GM12875 (cell line): Measurements from ENCODE around the gene TFDP2.

Source experiments
- H3K4me3 ChIP-seq: one replicate; pipeline ENCODE4 v1.5.1; 2011; ENCODE audit warnings: low read depth, low read length, control low read depth
- TF ChIP-seq, protein P1 (sequence below): IDR thresholded peaks from 2 replicates; pipeline ENCODE4 v1.5.1; 2011; ENCODE audit warnings: low read depth, mild to moderate bottlenecking, control low read depth, inconsistent platforms, low read length, moderate library complexity, borderline replicate concordance; ENCODE audit not compliant: insufficient read depth

The TFDP2 gene

DNA sequence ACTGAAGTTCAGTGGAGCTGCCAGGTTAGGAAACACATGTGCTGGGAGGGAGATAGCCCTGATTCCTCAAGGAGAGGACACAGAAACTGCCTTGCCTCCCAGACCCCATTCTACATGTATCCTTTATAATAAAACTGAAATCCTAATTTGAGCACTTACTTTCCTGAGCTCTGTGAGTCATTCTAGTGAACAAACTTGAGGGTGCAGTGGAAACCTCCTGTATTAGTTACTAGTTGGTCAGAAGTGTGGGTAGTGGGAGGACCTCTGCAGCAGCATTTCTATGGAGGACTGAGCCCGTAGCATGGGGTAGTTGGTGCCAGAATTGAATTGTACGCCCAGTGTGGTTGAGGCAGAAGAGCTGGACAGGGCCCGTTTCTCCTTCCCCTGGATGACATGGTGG, 249.0 kb downstream of the TFDP2 start:
- TF ChIP-seq, protein P1, sequence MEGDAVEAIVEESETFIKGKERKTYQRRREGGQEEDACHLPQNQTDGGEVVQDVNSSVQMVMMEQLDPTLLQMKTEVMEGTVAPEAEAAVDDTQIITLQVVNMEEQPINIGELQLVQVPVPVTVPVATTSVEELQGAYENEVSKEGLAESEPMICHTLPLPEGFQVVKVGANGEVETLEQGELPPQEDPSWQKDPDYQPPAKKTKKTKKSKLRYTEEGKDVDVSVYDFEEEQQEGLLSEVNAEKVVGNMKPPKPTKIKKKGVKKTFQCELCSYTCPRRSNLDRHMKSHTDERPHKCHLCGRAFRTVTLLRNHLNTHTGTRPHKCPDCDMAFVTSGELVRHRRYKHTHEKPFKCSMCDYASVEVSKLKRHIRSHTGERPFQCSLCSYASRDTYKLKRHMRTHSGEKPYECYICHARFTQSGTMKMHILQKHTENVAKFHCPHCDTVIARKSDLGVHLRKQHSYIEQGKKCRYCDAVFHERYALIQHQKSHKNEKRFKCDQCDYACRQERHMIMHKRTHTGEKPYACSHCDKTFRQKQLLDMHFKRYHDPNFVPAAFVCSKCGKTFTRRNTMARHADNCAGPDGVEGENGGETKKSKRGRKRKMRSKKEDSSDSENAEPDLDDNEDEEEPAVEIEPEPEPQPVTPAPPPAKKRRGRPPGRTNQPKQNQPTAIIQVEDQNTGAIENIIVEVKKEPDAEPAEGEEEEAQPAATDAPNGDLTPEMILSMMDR, result no peak
- H3K4me3 ChIP-seq, result no peak overlapping the region

DNA sequence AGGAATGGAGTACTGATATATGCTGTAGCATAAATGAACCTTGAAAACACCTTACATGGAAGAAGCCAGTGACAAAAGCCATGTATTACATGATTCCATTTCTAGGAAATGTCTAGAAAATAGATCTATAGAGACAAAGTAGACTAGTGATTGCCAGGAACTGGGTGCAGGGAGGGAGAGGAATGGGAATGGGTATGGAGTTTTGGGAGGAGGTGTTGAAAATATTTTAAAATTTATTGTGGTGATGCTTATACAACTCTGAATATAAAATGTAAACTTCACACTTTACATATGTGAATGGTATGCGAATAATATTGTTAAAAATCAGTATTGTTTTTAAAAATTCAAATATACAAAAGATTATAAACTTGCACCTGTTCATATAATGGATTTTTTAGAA, 250.4 kb downstream of the TFDP2 start:
- H3K4me3 ChIP-seq, result no peak overlapping the region
- TF ChIP-seq, protein P1, result no peak

DNA sequence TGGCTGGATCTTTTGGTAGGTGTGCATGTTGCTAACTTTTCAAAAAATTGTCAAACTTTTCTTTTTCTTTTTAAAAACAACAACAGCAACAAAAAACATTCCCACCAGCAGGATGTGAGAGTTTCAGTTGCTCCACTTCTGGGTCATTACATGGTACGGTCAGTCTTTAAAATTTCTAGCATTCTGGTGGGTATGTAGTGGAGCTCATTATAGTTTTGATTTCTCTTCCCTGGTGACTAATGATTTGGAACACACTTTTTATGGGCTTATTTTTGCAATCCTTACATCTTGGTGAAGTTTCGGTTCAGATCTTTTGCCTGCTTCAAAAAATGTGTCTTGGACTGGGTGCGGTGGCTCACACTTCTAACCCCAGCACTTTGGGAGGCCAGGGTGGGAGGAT, 253.6 kb downstream of the TFDP2 start:
- TF ChIP-seq, protein P1, result no peak
- no peak overlapping the region for H3K4me3 ChIP-seq

GRCh38 chr3:141894524-141895176, 254.7 kb downstream of the TFDP2 start:
- H3K4me3 ChIP-seq, result no peak overlapping the region
- TF ChIP-seq, protein P1, result no peak
